Glutamatergic neuron (in vitro differentiated cells): ENCODE results near the gene SMCR8. TPM values are rescaled to one million over a fixed set of nuclear protein-coding genes. Genes with fewer than 3 reads are reported as not detected.

Source experiments
- DNase-seq: peaks from one replicate; pipeline ENCODE4 v3.0.0; 2022
- H3K27ac Mint-ChIP-seq: one replicate; pipeline ENCODE4 v1.8.0; 2020; ENCODE audit warnings: mild to moderate bottlenecking, mixed read lengths, inconsistent platforms; ENCODE audit not compliant: unreplicated experiment
- H3K27me3 Mint-ChIP-seq: one replicate; pipeline ENCODE4 v1.8.0; 2020; ENCODE audit warnings: mild to moderate bottlenecking, moderate library complexity, mixed read lengths, inconsistent platforms; ENCODE audit not compliant: unreplicated experiment
- H3K36me3 Mint-ChIP-seq: one replicate; pipeline ENCODE4 v1.8.0; 2020; ENCODE audit warnings: mild to moderate bottlenecking, mixed read lengths, inconsistent platforms; ENCODE audit not compliant: unreplicated experiment
- H3K4me1 Mint-ChIP-seq: one replicate; pipeline ENCODE4 v1.8.0; 2020; ENCODE audit warnings: mild to moderate bottlenecking, low read depth, mixed read lengths, inconsistent platforms; ENCODE audit not compliant: unreplicated experiment
- H3K4me3 Mint-ChIP-seq: one replicate; pipeline ENCODE4 v1.8.0; 2020; ENCODE audit warnings: mild to moderate bottlenecking, mixed read lengths, inconsistent platforms; ENCODE audit not compliant: unreplicated experiment
- H3K9me3 Mint-ChIP-seq: one replicate; pipeline ENCODE4 v1.8.0; 2020; ENCODE audit warnings: mild to moderate bottlenecking, moderate library complexity, mixed read lengths, inconsistent platforms; ENCODE audit not compliant: unreplicated experiment
- total RNA-seq: library from RNA; stranded (reverse); fragmentation: NEBNext Ultra II Directional; extraction: Animal tissue kit (Norgen Biotek cat#: 25700); gene quantifications from one replicate; pipeline ENCODE4 v1.2.1, GENCODE V29; 2021; ENCODE audit not compliant: unreplicated experiment
- TF ChIP-seq, protein P1 (sequence below): fragments of 200-600 bp; sonication (generic); IDR thresholded peaks from one replicate; pipeline ENCODE4 v1.5.0; 2021; ENCODE audit not compliant: partially characterized antibody, unreplicated experiment

SMCR8 gene
- total RNA-seq, 1 donor from 2014 or later = 14.0 TPM

DNA sequence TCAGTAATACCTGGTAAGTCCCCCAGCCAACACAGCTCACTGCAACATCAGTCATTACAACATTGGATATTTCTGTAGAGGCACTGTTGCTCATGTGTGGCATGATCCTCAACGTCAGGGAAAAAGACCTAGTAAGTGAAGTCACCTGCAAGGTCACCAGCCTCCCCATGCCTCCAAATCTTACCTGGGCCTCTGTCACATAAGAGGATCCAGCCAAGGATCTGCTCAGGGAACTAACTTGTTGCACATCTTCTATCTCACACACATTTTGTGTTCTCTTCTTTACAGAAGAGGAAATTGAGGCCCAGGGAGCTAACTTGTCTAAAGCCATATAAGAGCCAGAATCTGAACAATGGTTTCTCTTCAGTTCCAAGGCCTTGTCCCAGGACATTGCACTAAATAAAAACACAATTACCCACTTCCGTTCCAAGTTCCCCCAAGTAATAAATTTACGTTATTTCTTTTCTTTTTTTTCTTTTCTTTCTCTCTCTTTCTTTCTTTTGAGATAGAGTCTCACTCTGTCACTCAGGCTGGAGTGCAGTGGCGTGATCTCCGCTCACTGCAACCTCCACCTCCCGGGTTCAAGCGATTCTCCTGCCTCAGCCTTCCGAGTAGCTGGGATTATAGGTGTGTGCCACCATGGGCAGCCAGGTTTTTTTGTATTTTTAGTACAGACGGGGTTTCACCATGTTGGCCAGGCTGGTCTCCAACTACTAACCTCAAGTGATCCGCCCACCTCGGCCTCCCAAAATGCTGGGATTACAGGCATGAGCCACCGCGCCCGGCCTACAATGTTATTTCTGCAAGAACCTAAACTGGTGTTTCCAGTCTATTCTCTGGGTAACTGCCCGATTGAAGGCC, 47.0 kb downstream of the SMCR8 start:
- H3K27ac Mint-ChIP-seq = no peak overlapping the region
- H3K9me3 Mint-ChIP-seq = peaks cover 3% of the 10 kb centered on the region
- no peaks in the 10 kb centered on the region for H3K27me3 Mint-ChIP-seq
- H3K4me1 Mint-ChIP-seq = no peaks in the 10 kb centered on the region
- H3K36me3 Mint-ChIP-seq = no peaks in the 10 kb centered on the region
- H3K4me3 Mint-ChIP-seq = peak overlapping the region; percentile 83
- DNase-seq = no peak
- TF ChIP-seq, protein P1, sequence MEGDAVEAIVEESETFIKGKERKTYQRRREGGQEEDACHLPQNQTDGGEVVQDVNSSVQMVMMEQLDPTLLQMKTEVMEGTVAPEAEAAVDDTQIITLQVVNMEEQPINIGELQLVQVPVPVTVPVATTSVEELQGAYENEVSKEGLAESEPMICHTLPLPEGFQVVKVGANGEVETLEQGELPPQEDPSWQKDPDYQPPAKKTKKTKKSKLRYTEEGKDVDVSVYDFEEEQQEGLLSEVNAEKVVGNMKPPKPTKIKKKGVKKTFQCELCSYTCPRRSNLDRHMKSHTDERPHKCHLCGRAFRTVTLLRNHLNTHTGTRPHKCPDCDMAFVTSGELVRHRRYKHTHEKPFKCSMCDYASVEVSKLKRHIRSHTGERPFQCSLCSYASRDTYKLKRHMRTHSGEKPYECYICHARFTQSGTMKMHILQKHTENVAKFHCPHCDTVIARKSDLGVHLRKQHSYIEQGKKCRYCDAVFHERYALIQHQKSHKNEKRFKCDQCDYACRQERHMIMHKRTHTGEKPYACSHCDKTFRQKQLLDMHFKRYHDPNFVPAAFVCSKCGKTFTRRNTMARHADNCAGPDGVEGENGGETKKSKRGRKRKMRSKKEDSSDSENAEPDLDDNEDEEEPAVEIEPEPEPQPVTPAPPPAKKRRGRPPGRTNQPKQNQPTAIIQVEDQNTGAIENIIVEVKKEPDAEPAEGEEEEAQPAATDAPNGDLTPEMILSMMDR = no peak

DNA sequence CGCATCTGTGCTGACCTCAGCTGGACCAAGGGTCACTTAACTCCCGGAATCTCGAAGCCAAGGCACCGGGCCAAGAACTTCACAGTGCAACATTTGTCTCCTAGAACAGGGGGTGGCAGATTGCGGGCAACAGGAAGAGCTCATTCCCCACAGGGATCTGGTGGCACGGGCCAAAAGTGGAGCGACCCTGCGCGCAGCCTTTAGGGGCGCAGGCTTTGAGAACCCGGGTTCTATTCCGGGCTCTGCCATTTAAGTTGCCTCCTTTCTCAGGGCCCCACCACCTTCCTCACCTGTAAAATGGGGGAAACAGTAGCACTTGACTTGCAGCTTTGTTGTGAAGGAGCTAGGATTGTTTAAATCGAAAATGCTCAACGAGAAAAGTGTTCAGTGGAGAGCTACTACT, 47.6 kb downstream of the SMCR8 start:
- Mint-ChIP-seq H3K27ac (no peak overlapping the region), H3K36me3 (no peaks in the 10 kb centered on the region), H3K4me3 (peak overlapping the region; percentile 83), H3K4me1 (no peaks in the 10 kb centered on the region), H3K9me3 (peaks cover 3% of the 10 kb centered on the region), H3K27me3 (no peaks in the 10 kb centered on the region)
- DNase-seq = no peak
- TF ChIP-seq, protein P1 = no peak

DNA sequence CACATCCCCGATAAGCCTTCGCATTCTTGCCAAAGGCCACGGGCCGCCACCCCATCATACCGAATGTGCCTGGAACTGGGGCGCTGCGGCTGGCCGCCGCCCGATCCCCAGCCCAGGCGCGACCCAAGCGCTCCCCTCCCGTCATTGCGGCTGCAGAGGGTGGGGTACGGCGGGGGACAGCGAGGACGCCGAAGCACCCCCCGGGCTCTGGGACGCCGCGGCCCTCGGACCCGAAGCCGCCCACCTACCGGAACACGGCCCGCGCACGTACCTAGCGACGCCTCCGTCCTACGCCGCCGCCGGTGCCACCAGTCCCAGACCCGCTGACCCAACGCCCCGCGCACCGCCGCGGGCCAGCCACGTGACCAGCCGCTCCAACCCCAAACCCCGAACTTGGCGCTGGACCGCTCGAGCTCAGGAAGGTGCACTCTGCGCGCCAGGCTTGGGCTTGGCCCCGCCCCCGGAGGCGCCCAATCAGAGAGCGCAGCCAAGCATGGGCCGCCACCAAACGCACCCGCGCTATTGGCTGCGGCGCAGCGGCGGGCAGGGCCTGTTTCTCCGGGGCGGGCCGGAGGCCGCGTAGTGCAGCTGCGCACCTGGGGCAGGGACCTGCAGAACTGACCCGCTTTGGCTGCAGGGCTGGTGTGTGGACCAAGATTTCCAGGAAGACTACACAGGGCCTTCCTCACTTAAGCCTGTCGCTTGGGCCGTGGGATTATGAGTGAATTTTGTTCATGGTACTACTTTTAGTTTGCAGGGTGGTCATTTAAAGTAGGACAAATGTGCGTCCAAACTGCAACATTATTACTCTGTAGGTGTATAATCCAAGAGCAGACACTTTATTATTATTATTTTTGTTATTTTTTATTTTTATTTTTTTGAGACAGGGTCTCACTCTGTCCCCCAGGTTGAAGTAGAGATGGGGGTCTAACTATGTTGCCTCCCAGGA, 48.3 kb downstream of the SMCR8 start, which contains the start of gene SHMT1:
Gene SHMT1 (minus strand): TSS at position 450 of the 949 bp plus-strand sequence. CDS start 7,569 bp downstream, outside the sequence.
- no peak within 1 kb of the TSS for H3K27ac Mint-ChIP-seq
- H3K4me1 Mint-ChIP-seq = no peaks in the 10 kb centered on the region
- peak; percentile 90 for DNase-seq
- H3K27me3 Mint-ChIP-seq = no peaks in the 10 kb centered on the region
- H3K9me3 Mint-ChIP-seq = peaks cover 3% of the 10 kb centered on the region
- TF ChIP-seq, protein P1 = no peak
- peak within 1 kb of the TSS; percentile 86 for H3K4me3 Mint-ChIP-seq
- no peaks in the 10 kb centered on the region for H3K36me3 Mint-ChIP-seq

DNA sequence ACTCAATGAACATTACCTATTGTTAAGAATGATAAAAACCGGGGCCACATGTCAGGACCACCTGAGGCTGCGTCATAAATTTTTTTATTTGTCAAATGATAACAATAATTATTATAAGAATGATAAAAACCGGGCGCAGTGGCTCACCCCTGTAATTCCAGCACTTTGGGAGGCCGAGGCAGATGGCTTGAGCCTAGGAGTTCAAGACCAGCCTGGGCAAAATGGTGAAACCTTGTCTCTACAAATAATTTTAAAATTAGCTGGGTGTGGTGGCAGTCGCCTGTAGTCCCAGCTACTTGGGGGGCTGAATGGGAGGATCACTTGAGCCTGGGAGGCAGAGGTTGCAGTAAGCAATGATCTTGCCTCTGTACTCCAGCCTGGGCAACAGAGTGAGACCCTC, 49.1 kb downstream of the SMCR8 start:
- TF ChIP-seq, protein P1 = no peak
- no peaks in the 10 kb centered on the region for H3K27me3 Mint-ChIP-seq
- H3K9me3 Mint-ChIP-seq = peaks cover 5% of the 10 kb centered on the region
- H3K4me1 Mint-ChIP-seq = no peaks in the 10 kb centered on the region
- H3K4me3 Mint-ChIP-seq = no peak overlapping the region
- no peak for DNase-seq
- no peak overlapping the region for H3K27ac Mint-ChIP-seq
- H3K36me3 Mint-ChIP-seq = no peaks in the 10 kb centered on the region
